NB4 (cell line): Measurements from ENCODE around the gene STAC3.

ENCODE experiments used
- POLR2A ChIP-seq: IDR thresholded peaks from 2 replicates; pipeline ENCODE4 v1.6.1; 2011; ENCODE audit warnings: mild to moderate bottlenecking; ENCODE audit not compliant: insufficient read length; ENCODE audit errors: extremely low read depth
- TF ChIP-seq, protein P1 (sequence below): IDR thresholded peaks from one replicate; pipeline ENCODE4 v1.5.1; 2012; ENCODE audit warnings: low read depth, low read length
- TF ChIP-seq, protein P2 (sequence below): IDR thresholded peaks from 2 replicates; pipeline ENCODE4 v1.6.1; 2011; ENCODE audit warnings: low read depth, low read length

DNA sequence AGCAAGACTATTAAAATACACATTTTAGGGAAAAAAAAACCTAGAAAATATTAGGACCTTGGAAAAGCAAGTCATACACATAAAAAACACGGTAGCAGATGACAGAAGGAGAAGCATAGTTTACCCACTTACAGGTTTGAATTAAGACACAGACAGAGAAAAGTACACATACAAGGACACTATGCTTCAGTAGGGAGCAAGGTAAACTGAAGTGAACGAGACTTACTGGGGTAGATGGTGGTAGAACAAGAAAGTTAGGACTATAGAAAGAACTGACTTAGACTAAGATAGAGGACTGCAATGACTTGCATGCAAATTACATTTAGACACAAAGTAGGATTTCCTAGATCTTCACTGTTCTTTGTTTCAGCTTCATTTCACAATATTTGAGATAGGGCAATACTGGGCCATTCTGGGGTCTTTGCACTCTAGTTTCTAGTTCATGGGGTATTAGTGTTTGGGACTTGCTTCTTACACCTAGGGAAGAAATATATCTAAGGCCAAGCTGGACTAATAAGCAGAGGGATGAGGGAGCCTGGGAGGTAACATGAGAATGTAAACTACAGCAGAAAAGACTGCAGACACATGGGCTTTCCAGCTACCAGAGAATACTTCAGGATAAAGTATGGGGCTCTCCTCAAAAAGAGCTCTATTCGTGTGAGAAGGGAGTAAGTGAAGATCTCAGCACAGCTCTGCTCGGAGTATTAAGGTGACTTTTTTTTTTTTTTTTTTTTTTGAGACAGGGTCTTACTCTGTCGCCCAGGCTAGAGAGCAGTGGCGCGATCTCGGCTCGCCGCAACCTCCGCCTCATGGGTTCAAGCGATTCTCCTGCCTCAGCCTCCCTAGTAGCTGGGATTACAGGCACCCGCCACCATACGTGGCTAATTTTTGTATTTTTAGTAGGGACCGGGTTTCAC is 27.7 kb upstream of the STAC3 start:
- TF ChIP-seq, protein P1, sequence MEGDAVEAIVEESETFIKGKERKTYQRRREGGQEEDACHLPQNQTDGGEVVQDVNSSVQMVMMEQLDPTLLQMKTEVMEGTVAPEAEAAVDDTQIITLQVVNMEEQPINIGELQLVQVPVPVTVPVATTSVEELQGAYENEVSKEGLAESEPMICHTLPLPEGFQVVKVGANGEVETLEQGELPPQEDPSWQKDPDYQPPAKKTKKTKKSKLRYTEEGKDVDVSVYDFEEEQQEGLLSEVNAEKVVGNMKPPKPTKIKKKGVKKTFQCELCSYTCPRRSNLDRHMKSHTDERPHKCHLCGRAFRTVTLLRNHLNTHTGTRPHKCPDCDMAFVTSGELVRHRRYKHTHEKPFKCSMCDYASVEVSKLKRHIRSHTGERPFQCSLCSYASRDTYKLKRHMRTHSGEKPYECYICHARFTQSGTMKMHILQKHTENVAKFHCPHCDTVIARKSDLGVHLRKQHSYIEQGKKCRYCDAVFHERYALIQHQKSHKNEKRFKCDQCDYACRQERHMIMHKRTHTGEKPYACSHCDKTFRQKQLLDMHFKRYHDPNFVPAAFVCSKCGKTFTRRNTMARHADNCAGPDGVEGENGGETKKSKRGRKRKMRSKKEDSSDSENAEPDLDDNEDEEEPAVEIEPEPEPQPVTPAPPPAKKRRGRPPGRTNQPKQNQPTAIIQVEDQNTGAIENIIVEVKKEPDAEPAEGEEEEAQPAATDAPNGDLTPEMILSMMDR = no peak
- TF ChIP-seq, protein P2, sequence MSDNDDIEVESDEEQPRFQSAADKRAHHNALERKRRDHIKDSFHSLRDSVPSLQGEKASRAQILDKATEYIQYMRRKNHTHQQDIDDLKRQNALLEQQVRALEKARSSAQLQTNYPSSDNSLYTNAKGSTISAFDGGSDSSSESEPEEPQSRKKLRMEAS = no peak
- no peak for TF ChIP-seq POLR2A
